Vagina (tissue), 2 donors: ENCODE measurements around the gene RPS6KA2.

Experiments used
- POLR2A ChIP-seq, 2 donors: fragments of 450-650 bp; IDR thresholded peaks; one replicate each; pipeline ENCODE4 v1.6.1; 2017; ENCODE audit warnings: antibody characterized with exemption in 2 of 2, mild to moderate bottlenecking in 2 of 2, moderate library complexity in 2 of 2
- TF ChIP-seq, protein P1 (sequence below), 3 experiments: fragments of 450-650 bp in 2 of 3; fragments of 200-600 bp in 1 of 3; sonication (generic) in 1 of 3; IDR thresholded peaks; one replicate each; pipeline ENCODE4 v1.5.1; 2017 to 2019; ENCODE audit warnings: antibody characterized with exemption in 3 of 3, mild to moderate bottlenecking in 2 of 3, moderate library complexity in 2 of 3

DNA sequence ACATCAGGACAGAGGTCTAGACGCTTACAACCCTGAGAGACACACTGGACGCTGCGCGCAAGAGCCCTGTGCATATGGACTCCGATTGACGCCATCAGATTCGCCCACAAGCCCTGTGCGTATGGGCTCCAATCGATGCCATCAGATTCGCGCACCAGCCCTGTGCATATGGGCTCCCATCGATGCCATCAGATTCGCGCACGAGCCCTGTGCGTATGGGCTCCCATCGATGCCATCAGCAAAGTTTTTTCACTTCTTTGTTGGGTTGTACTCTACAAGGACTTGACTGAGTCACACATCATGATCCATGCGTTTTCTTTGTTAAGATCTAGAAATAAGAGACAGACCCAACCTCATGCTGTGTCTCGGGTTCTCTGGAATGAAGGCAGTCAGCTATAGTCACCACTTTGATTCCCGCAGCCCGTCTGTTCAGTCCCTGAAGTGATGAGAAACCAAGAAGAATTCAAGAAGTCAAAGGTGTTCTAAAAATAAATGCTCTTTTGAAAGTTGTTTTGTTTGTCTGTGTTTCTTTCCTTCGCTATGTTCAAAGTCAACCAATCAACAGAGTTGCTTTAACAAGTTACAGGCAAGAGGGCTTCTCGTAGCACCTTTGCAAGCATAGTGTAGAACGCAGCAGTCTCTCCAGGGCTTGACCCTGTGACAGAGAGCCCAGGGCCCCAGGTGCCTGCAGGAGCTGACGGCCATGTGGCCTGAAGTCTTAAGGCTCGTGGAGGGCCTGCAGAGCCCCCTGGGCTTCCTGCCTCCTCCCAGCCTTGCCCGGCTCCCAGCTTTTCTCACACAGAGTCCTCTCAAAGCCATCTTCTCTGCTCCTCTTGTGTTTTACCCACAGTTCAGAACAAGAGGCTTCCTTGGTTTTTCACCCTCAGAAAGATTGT lies 7.9 kb downstream of the RPS6KA2 start:
- TF ChIP-seq, protein P1, sequence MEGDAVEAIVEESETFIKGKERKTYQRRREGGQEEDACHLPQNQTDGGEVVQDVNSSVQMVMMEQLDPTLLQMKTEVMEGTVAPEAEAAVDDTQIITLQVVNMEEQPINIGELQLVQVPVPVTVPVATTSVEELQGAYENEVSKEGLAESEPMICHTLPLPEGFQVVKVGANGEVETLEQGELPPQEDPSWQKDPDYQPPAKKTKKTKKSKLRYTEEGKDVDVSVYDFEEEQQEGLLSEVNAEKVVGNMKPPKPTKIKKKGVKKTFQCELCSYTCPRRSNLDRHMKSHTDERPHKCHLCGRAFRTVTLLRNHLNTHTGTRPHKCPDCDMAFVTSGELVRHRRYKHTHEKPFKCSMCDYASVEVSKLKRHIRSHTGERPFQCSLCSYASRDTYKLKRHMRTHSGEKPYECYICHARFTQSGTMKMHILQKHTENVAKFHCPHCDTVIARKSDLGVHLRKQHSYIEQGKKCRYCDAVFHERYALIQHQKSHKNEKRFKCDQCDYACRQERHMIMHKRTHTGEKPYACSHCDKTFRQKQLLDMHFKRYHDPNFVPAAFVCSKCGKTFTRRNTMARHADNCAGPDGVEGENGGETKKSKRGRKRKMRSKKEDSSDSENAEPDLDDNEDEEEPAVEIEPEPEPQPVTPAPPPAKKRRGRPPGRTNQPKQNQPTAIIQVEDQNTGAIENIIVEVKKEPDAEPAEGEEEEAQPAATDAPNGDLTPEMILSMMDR (IDR thresholded peaks at IDR 0.05) = no peak
- TF ChIP-seq POLR2A (IDR thresholded peaks at IDR 0.05) = no peak
